Neural cell (in vitro differentiated cells): Measurements from ENCODE around the gene FOXA3.

Source experiments
- CTCF ChIP-seq: fragments of 450-650 bp; IDR thresholded peaks from 2 replicates; pipeline ENCODE4 v1.5.1; 2014; ENCODE audit warnings: antibody characterized with exemption, mild to moderate bottlenecking, moderate library complexity; ENCODE audit not compliant: poor library complexity, severe bottlenecking
- EZH2 ChIP-seq: fragments of 200-600, 300-800 bp; shearing (Covaris generic), sonication (generic); IDR thresholded peaks from 2 replicates; pipeline ENCODE4 v1.6.1; 2014; ENCODE audit warnings: antibody characterized with exemption, low read length, borderline replicate concordance, mild to moderate bottlenecking; ENCODE audit not compliant: insufficient read depth, poor library complexity, severe bottlenecking
- REST ChIP-seq: IDR thresholded peaks from 2 replicates; pipeline ENCODE4 v1.6.1; 2012; ENCODE audit warnings: borderline replicate concordance
- TAF1 ChIP-seq: IDR thresholded peaks from 2 replicates; pipeline ENCODE4 v1.6.1; 2012; ENCODE audit warnings: low read depth

GRCh38 chr19:45890877-45891276 is 26.8 kb downstream of the FOXA3 start:
- TF ChIP-seq CTCF (no peak), REST (no peak), EZH2 (no peak), TAF1 (no peak)
